Thymus (tissue), 11 donors: ENCODE measurements around the gene CSTPP1. TPM values are rescaled to one million over a fixed set of nuclear protein-coding genes. Genes with fewer than 3 reads are reported as not detected.

Experiments used
- DNase-seq, 9 donors: peaks; one replicate each; pipeline ENCODE4 v3.0.0-alpha.2; 2013; ENCODE audit warnings: low spot score in 9 of 9, low read depth in 6 of 9, missing footprints in 1 of 9
- H3K27ac ChIP-seq, 2 donors: one replicate each; pipeline ENCODE4 v1.5.1; 2013; ENCODE audit warnings: control low read depth in 1 of 2, low read depth in 1 of 2, low read length in 1 of 2, mild to moderate bottlenecking in 1 of 2, moderate library complexity in 1 of 2
- H3K27me3 ChIP-seq, 2 donors: one replicate each; pipeline ENCODE4 v1.5.1; 2013; ENCODE audit warnings: low read length in 1 of 2; ENCODE audit not compliant: control insufficient read depth in 2 of 2, insufficient read depth in 1 of 2
- H3K36me3 ChIP-seq, 2 donors: one replicate each; pipeline ENCODE4 v1.5.1; 2013; ENCODE audit warnings: low read length in 1 of 2, mild to moderate bottlenecking in 1 of 2, moderate library complexity in 1 of 2; ENCODE audit not compliant: control insufficient read depth in 2 of 2, insufficient read depth in 2 of 2
- H3K4me1 ChIP-seq, 2 donors: one replicate each; pipeline ENCODE4 v1.5.1; 2013; ENCODE audit warnings: low read length in 2 of 2; ENCODE audit not compliant: control insufficient read depth in 2 of 2, insufficient read depth in 2 of 2
- H3K4me3 ChIP-seq, 2 donors: one replicate each; pipeline ENCODE4 v1.5.1; 2013; ENCODE audit warnings: low read length in 2 of 2, control low read depth in 1 of 2, mild to moderate bottlenecking in 1 of 2
- H3K9me3 ChIP-seq, 2 donors: one replicate each; pipeline ENCODE4 v1.5.1; 2013; ENCODE audit warnings: low read length in 1 of 2, mild to moderate bottlenecking in 1 of 2; ENCODE audit not compliant: control insufficient read depth in 2 of 2, insufficient read depth in 1 of 2
- WGBS: extraction: QIAGEN DNeasy Blood & Tissue Kit; methylation state at CpG from one replicate; pipeline ENCODE4 v1.1.7; 2013; 5-methylcytosine and 5-hydroxymethylcytosine counted together
- polyA plus RNA-seq: library from polyadenylated mRNA; stranded (reverse); fragments of 200-250 nt; gene quantifications from one replicate; pipeline ENCODE4 v1.2.3, GENCODE V29; 2013
- total RNA-seq: library from RNA; stranded (reverse); fragments of 120-200 nt; gene quantifications from one replicate; pipeline ENCODE4 v1.2.4, GENCODE V29; 2013
- donor health status: healthy.

Gene CSTPP1
- total and polyA plus RNA-seq, 2 donors, result 15.8 to 16.0 TPM

GRCh38 chr11:47143322-47143721 lies 206.8 kb downstream of the CSTPP1 start:
- DNase-seq, result no peak
- peaks cover 0 to 16% of the 10 kb centered on the region in 2 donors for H3K36me3 ChIP-seq
- no peak overlapping the region for H3K27ac ChIP-seq
- peaks cover 0 to 13% of the 10 kb centered on the region in 2 donors for H3K4me1 ChIP-seq
- H3K4me3 ChIP-seq, result no peak overlapping the region
- no peaks in the 10 kb centered on the region for H3K27me3 ChIP-seq
- H3K9me3 ChIP-seq, result no peaks in the 10 kb centered on the region
- WGBS, result 95% methylated on average over 3 of the region's 3 CpGs

GRCh38 chr11:47144541-47144940 lies 208.0 kb downstream of the CSTPP1 start:
- WGBS, result 98% methylated on average over 3 of the region's 3 CpGs
- H3K4me1 ChIP-seq, result peaks cover 0 to 12% of the 10 kb centered on the region in 2 donors
- DNase-seq, result no peak
- no peak overlapping the region for H3K27ac ChIP-seq
- no peaks in the 10 kb centered on the region for H3K27me3 ChIP-seq
- no peak overlapping the region for H3K4me3 ChIP-seq
- H3K36me3 ChIP-seq, result peaks cover 0 to 14% of the 10 kb centered on the region in 2 donors
- no peaks in the 10 kb centered on the region for H3K9me3 ChIP-seq

- 94% methylated on average over 2 of the region's 2 CpGs for WGBS
- no peak for DNase-seq
- peaks cover 0 to 9% of the 10 kb centered on the region in 2 donors for H3K4me1 ChIP-seq
- H3K27ac ChIP-seq, result no peak overlapping the region
- H3K27me3 ChIP-seq, result no peaks in the 10 kb centered on the region
- H3K4me3 ChIP-seq, result no peak overlapping the region
- H3K36me3 ChIP-seq, result peaks cover 0 to 9% of the 10 kb centered on the region in 2 donors
- no peaks in the 10 kb centered on the region for H3K9me3 ChIP-seq
Measured at GRCh38 chr11:47147250-47147649, 210.7 kb downstream of the CSTPP1 start.

GRCh38 chr11:47147681-47148080 lies 211.1 kb downstream of the CSTPP1 start:
- Histone ChIP-seq H3K4me3 (no peak overlapping the region), H3K9me3 (no peaks in the 10 kb centered on the region), H3K27ac (no peak overlapping the region), H3K36me3 (peaks cover 0 to 9% of the 10 kb centered on the region in 2 donors), H3K27me3 (no peaks in the 10 kb centered on the region), H3K4me1 (peaks cover 0 to 13% of the 10 kb centered on the region in 2 donors)
- DNase-seq, result no peak
- 97% methylated on average over 7 of the region's 7 CpGs for WGBS

GRCh38 chr11:47148270-47148669 lies 211.7 kb downstream of the CSTPP1 start:
- no peak for DNase-seq
- WGBS, result 99% methylated on average over 4 of the region's 4 CpGs
- no peak overlapping the region for H3K27ac ChIP-seq
- H3K27me3 ChIP-seq, result no peaks in the 10 kb centered on the region
- H3K4me1 ChIP-seq, result peaks cover 0 to 19% of the 10 kb centered on the region in 2 donors
- H3K36me3 ChIP-seq, result peaks cover 0 to 9% of the 10 kb centered on the region in 2 donors
- no peak overlapping the region for H3K4me3 ChIP-seq
- H3K9me3 ChIP-seq, result no peaks in the 10 kb centered on the region

GRCh38 chr11:47148903-47149531 lies 212.5 kb downstream of the CSTPP1 start:
- Histone ChIP-seq H3K9me3 (no peaks in the 10 kb centered on the region), H3K27ac (no peak overlapping the region), H3K4me3 (no peak overlapping the region), H3K27me3 (no peaks in the 10 kb centered on the region), H3K4me1 (peaks cover under 1 to 27% of the 10 kb centered on the region in 2 donors), H3K36me3 (peaks cover 0 to 6% of the 10 kb centered on the region in 2 donors)
- DNase-seq, result no peak
- WGBS, result 78% methylated on average over 10 of the region's 10 CpGs

- no peak overlapping the region for H3K27ac ChIP-seq
Measured at GRCh38 chr11:47149782-47150181, 213.2 kb downstream of the CSTPP1 start.

GRCh38 chr11:47152126-47152952 lies 215.8 kb downstream of the CSTPP1 start:
- H3K27me3 ChIP-seq, result no peaks in the 10 kb centered on the region
- peaks cover 6 to 20% of the 10 kb centered on the region in 2 donors for H3K36me3 ChIP-seq
- H3K9me3 ChIP-seq, result no peaks in the 10 kb centered on the region
- peaks cover 17 to 51% of the 10 kb centered on the region in 2 donors for H3K4me1 ChIP-seq
- peak overlapping the region in 1 of 2 donors; percentile 17 for H3K27ac ChIP-seq
- WGBS, result 91% methylated on average over 16 of the region's 16 CpGs
- DNase-seq, result no peak
- H3K4me3 ChIP-seq, result no peak overlapping the region

More at GRCh38 chr11:47149782-47150181, 213.2 kb downstream of the CSTPP1 start:
- Histone ChIP-seq H3K9me3 (no peaks in the 10 kb centered on the region), H3K27me3 (no peaks in the 10 kb centered on the region), H3K36me3 (peaks cover 0 to 6% of the 10 kb centered on the region in 2 donors), H3K4me1 (peaks cover 6 to 34% of the 10 kb centered on the region in 2 donors), H3K4me3 (no peak overlapping the region)
- 90% methylated on average over 2 of the region's 2 CpGs for WGBS
- no peak for DNase-seq
